ENCODE measurements around the gene MRFAP1L1. TPM values are rescaled to one million over a fixed set of nuclear protein-coding genes. Genes with fewer than 3 reads are reported as not detected.

Gene MRFAP1L1
- total and polyA plus RNA-seq, 9 of the 15 experiments (the other 6 are each of a cell fraction or from before 2014, with no cell fraction given), result 37.6 to 111 (median 83.8) TPM

GRCh38 chr4:6731318-6731675, 21.6 kb upstream of the MRFAP1L1 start (continued):
- TF ChIP-seq MAX (CRISPR knock-in tag; IDR thresholded peaks at IDR 0.05), result 0 out of 2 replicates have a peak, but pooled peaks have one; percentile 3
- TF ChIP-seq HIVEP1 (CRISPR knock-in tag; IDR thresholded peaks at IDR 0.05), result no peak
- no peak for TF ChIP-seq CBX1 (IDR thresholded peaks at IDR 0.05; ENCODE audit: low read depth)
- TF ChIP-seq TFAP4 (CRISPR knock-in tag; IDR thresholded peaks at IDR 0.05; ENCODE audit: borderline replicate concordance), result no peak
- peak; percentile 50; the same call in 1 of the 2 replicates for TF ChIP-seq ADNP (tag; IDR thresholded peaks at IDR 0.05)

DNA sequence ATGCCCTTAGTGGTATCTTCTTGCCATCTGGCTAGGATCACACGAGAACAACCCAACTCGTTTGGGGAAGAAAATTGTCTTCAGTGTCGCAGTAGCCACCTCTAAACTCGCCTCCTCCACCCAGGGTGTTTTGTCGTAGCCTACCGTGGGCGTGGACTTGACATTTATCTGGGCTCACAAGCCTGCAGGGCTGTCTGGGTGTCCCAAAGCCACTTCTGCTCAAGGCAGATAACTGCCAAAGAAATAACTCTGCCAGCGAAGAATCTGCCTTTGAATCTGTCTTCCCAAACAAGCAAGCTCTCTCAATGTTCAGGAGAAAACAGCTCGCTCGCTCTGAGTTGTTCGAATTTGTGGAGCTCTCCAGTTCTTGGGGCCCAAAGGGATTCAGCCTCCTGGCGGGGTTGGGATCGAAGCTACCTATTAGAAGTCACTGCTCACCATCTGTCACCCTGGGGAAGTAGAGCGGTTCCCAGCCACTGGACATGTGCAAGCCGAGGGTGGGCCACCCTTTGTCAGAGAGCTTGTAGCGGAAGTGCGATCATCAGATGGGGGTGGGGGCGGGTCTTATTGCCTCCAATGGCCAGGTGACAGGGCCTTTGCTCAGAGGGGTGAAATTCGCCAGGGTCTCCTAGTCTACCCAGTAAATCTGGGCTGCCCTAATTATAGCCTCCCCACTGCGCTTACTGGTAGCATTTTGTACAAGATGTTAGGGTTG, 21.1 kb upstream of the MRFAP1L1 start:
- peak; percentile 80 for ATAC-seq
- POLR2A ChIA-PET, result interaction anchor here (0.7 to 1.9 kb wide), 19 partner anchors 13 to 416 kb away, joined by 3 to 9 read pairs (median 4); partner anchors contain the start of genes BLOC1S4, GRPEL1 and MRFAP1L1
- H3K4me1 ChIP-seq (replicated peaks in 1 of 2; ENCODE audit: control insufficient read depth in 2 of 2, insufficient read depth in 2 of 2, low read length in 2 of 2), result peaks cover 58 to 62% of the 10 kb centered on the region in 2 experiments
- TF ChIP-seq TBP (optimal IDR thresholded peaks at IDR 0.05; ENCODE audit: low read depth, low read length) (no peak), HSF4 (CRISPR knock-in tag; IDR thresholded peaks at IDR 0.05; ENCODE audit: borderline replicate concordance) (no peak), NR2C2 (CRISPR knock-in tag; IDR thresholded peaks at IDR 0.05) (no peak), NR2C2 (tag; IDR thresholded peaks at IDR 0.05) (no peak), NR3C1 (CRISPR knock-in tag; IDR thresholded peaks at IDR 0.05) (no peak), PURB (CRISPR knock-in tag; IDR thresholded peaks at IDR 0.05; ENCODE audit: low read depth) (no peak), MAFG (tag; conservative IDR thresholded peaks at IDR 0.05) (no peak), ZSCAN32 (CRISPR knock-in tag; IDR thresholded peaks at IDR 0.05) (no peak), ZNF197 (CRISPR knock-in tag; IDR thresholded peaks at IDR 0.05; ENCODE audit: low read depth) (peak; percentile 90), NR0B1 (IDR thresholded peaks at IDR 0.05; ENCODE audit: partially characterized antibody) (no peak), EWSR1 (IDR thresholded peaks at IDR 0.05; ENCODE audit: borderline replicate concordance, low read depth, partially characterized antibody) (no peak), NR1H2 (CRISPR knock-in tag; IDR thresholded peaks at IDR 0.05) (no peak), SRSF9 (IDR thresholded peaks at IDR 0.05; ENCODE audit: borderline replicate concordance, low read depth, low read length) (no peak)

More for the DNA sequence above, 21.1 kb upstream of the MRFAP1L1 start:
- Histone ChIP-seq H3K27me3 (ENCODE audit: control insufficient read depth in 2 of 2, insufficient read depth in 2 of 2, low read length in 2 of 2) (no peaks in the 10 kb centered on the region), H3K27ac (ENCODE audit: extremely low read depth, low read depth, low read length) (peak overlapping the region; percentile 93), H3K36me3 (ENCODE audit: control insufficient read depth, insufficient read depth, low read length) (no peaks in the 10 kb centered on the region), H4K20me1 (replicated peaks; ENCODE audit: control insufficient read depth, insufficient read depth, low read length) (no peaks in the 10 kb centered on the region), H3K9me3 (replicated peaks; ENCODE audit: control insufficient read depth, insufficient read depth, low read depth, low read length) (no peaks in the 10 kb centered on the region), H3K79me2 (ENCODE audit: control insufficient read depth, insufficient read depth, low read length) (no peaks in the 10 kb centered on the region), H3K4me2 (ENCODE audit: insufficient read depth, low read length) (peak overlapping the region; percentile 85), H3K9ac (ENCODE audit: insufficient read depth in 1 of 2, low read depth in 2 of 2, low read length in 2 of 2) (peak overlapping the region; percentile 82 to 88), H3K4me3 (peak overlapping the region; percentile 10; the same call in 1 of the 2 replicates), H3K9me1 (ENCODE audit: control insufficient read depth, insufficient read depth, low read length) (peaks cover 4% of the 10 kb centered on the region), H2AFZ (ENCODE audit: low read depth, low read length) (peak overlapping the region; percentile 57)
- in situ Hi-C loops (cut with MboI) (no loop called here), intact Hi-C loops (cut with micrococcal nuclease) (loop anchor here (2.0 to 5.0 kb wide), 3 partner anchors 22 to 257 kb away; partner anchors contain the start of gene KIAA0232)
- CTCF ChIA-PET (ENCODE audit: low intra/inter-chr PET ratio), result no interaction called here
- DNase-seq (ENCODE audit: extremely low read depth in 1 of 4, low spot score in 3 of 4) (peak; percentile 75 to 98 (median 84)), FAIRE-seq (peak; percentile 97)
- BruUV-seq (replicated peaks), result TSS peak; percentile 96
- under 1% methylated on average over 20 of the region's 20 CpGs for WGBS (ENCODE audit: insufficient coverage, low coverage, missing lambda C conversion rate)
